ENCODE measurements around the gene PNMA6F. TPM values are rescaled to one million over a fixed set of nuclear protein-coding genes. Genes with fewer than 3 reads are reported as not detected.
"Not testable (repeated sequence)": the region's sequence is repeated elsewhere in the genome, so short reads cannot be mapped to it uniquely, and the experiment has no call there.

Gene PNMA6F
- total RNA-seq, 2 donors from 2014 or later, result not detected

GRCh38 chrX:153304988-153305736 is 16.4 kb downstream of the PNMA6F start:
- Mint-ChIP-seq H3K27ac (no peak overlapping the region), H3K27me3 (peaks cover 25 to 34% of the 10 kb centered on the region in 2 donors), H3K4me1 (ENCODE audit: low read depth in 2 of 2) (no peaks in the 10 kb centered on the region), H3K9me3 (no peaks in the 10 kb centered on the region), H3K36me3 (no peaks in the 10 kb centered on the region), H3K4me3 (no peak overlapping the region)
- ATAC-seq (no peak), DNase-seq (ENCODE audit: low spot score) (no peak)

GRCh38 chrX:153303276-153304262 is 18.0 kb downstream of the PNMA6F start:
- Mint-ChIP-seq H3K36me3 (no peaks in the 10 kb centered on the region), H3K27ac (no peak overlapping the region)
- DNase-seq (ENCODE audit: low spot score), result no peak

GRCh38 chrX:153302796-153303195 is 18.8 kb downstream of the PNMA6F start:
- H3K27me3 Mint-ChIP-seq, result peaks cover 30 to 39% of the 10 kb centered on the region in 2 donors
- no peak overlapping the region for H3K27ac Mint-ChIP-seq
- DNase-seq (ENCODE audit: low spot score) (peak; percentile 13), ATAC-seq (no peak)
- no peaks in the 10 kb centered on the region for H3K9me3 Mint-ChIP-seq
- no peaks in the 10 kb centered on the region for H3K4me1 Mint-ChIP-seq (ENCODE audit: low read depth in 2 of 2)
- H3K4me3 Mint-ChIP-seq, result no peak overlapping the region
- H3K36me3 Mint-ChIP-seq, result no peaks in the 10 kb centered on the region

More at GRCh38 chrX:153303276-153304262, 18.0 kb downstream of the PNMA6F start:
- ATAC-seq, result no peak
- H3K4me3 Mint-ChIP-seq, result no peak overlapping the region
- H3K27me3 Mint-ChIP-seq, result peaks cover 30 to 34% of the 10 kb centered on the region in 2 donors
- H3K4me1 Mint-ChIP-seq (ENCODE audit: low read depth in 2 of 2), result no peaks in the 10 kb centered on the region
- no peaks in the 10 kb centered on the region for H3K9me3 Mint-ChIP-seq

- H3K27me3 Mint-ChIP-seq, result peaks cover 36 to 42% of the 10 kb centered on the region in 2 donors
- DNase-seq (ENCODE audit: low spot score) (no peak), ATAC-seq (no peak)
- no peaks in the 10 kb centered on the region for H3K36me3 Mint-ChIP-seq
- H3K4me1 Mint-ChIP-seq (ENCODE audit: low read depth in 2 of 2), result no peaks in the 10 kb centered on the region
- no peak overlapping the region for H3K27ac Mint-ChIP-seq
- no peaks in the 10 kb centered on the region for H3K9me3 Mint-ChIP-seq
- H3K4me3 Mint-ChIP-seq, result no peak overlapping the region
Observed at GRCh38 chrX:153301746-153302145, 19.8 kb downstream of the PNMA6F start.

GRCh38 chrX:153299855-153300254 is 21.7 kb downstream of the PNMA6F start:
- Mint-ChIP-seq H3K9me3 (no peaks in the 10 kb centered on the region), H3K27ac (no peak overlapping the region)
- no peak for ATAC-seq

GRCh38 chrX:153297376-153297775 is 24.2 kb downstream of the PNMA6F start:
- H3K36me3 Mint-ChIP-seq, result no peaks in the 10 kb centered on the region
- peaks cover 25 to 28% of the 10 kb centered on the region in 2 donors for H3K27me3 Mint-ChIP-seq
- no peak overlapping the region for H3K4me3 Mint-ChIP-seq
- no peak for ATAC-seq
- H3K4me1 Mint-ChIP-seq (ENCODE audit: low read depth in 2 of 2), result no peaks in the 10 kb centered on the region
- H3K9me3 Mint-ChIP-seq, result no peaks in the 10 kb centered on the region
- DNase-seq (ENCODE audit: low spot score), result peak; percentile 28
- H3K27ac Mint-ChIP-seq, result no peak overlapping the region

More at GRCh38 chrX:153299855-153300254, 21.7 kb downstream of the PNMA6F start:
- Mint-ChIP-seq H3K4me3 (no peak overlapping the region), H3K4me1 (ENCODE audit: low read depth in 2 of 2) (no peaks in the 10 kb centered on the region), H3K27me3 (peaks cover 38 to 40% of the 10 kb centered on the region in 2 donors), H3K36me3 (no peaks in the 10 kb centered on the region)
- peak; percentile 18 for DNase-seq (ENCODE audit: low spot score)

GRCh38 chrX:153293485-153294071 is 28.0 kb downstream of the PNMA6F start:
- H3K4me3 Mint-ChIP-seq; H3K4me1 Mint-ChIP-seq (ENCODE audit: low read depth in 2 of 2); ATAC-seq; H3K36me3 Mint-ChIP-seq; H3K27ac Mint-ChIP-seq; H3K9me3 Mint-ChIP-seq: not testable (repeated sequence)
- H3K27me3 Mint-ChIP-seq, result peaks cover 11 to 16% of the 10 kb centered on the region in 2 donors
- DNase-seq (ENCODE audit: low spot score), result peak; percentile 29

- DNase-seq (ENCODE audit: low spot score); ATAC-seq; H3K4me3 Mint-ChIP-seq; H3K4me1 Mint-ChIP-seq (ENCODE audit: low read depth in 2 of 2); H3K36me3 Mint-ChIP-seq; H3K9me3 Mint-ChIP-seq; H3K27me3 Mint-ChIP-seq; H3K27ac Mint-ChIP-seq: not testable (repeated sequence)
Observed at GRCh38 chrX:153288807-153289206, 32.8 kb downstream of the PNMA6F start.

GRCh38 chrX:153285678-153286077 is 35.9 kb downstream of the PNMA6F start:
- not testable (repeated sequence) for ATAC-seq; H3K4me1 Mint-ChIP-seq (ENCODE audit: low read depth in 2 of 2); H3K27ac Mint-ChIP-seq; H3K27me3 Mint-ChIP-seq; H3K9me3 Mint-ChIP-seq; H3K4me3 Mint-ChIP-seq; H3K36me3 Mint-ChIP-seq; DNase-seq (ENCODE audit: low spot score)

GRCh38 chrX:153283982-153284381 is 37.6 kb downstream of the PNMA6F start:
- not testable (repeated sequence) for H3K27me3 Mint-ChIP-seq; H3K9me3 Mint-ChIP-seq; ATAC-seq; H3K4me3 Mint-ChIP-seq; H3K4me1 Mint-ChIP-seq (ENCODE audit: low read depth in 2 of 2); H3K36me3 Mint-ChIP-seq; H3K27ac Mint-ChIP-seq
- DNase-seq (ENCODE audit: low spot score), result peak; percentile 15

GRCh38 chrX:153281784-153282183 is 39.8 kb downstream of the PNMA6F start:
- not testable (repeated sequence) for H3K4me1 Mint-ChIP-seq (ENCODE audit: low read depth in 2 of 2); H3K27ac Mint-ChIP-seq; ATAC-seq; H3K36me3 Mint-ChIP-seq; H3K4me3 Mint-ChIP-seq; H3K9me3 Mint-ChIP-seq; DNase-seq (ENCODE audit: low spot score); H3K27me3 Mint-ChIP-seq

- H3K4me3 Mint-ChIP-seq; DNase-seq (ENCODE audit: low spot score); H3K36me3 Mint-ChIP-seq; H3K27me3 Mint-ChIP-seq; H3K4me1 Mint-ChIP-seq (ENCODE audit: low read depth in 2 of 2); H3K27ac Mint-ChIP-seq; H3K9me3 Mint-ChIP-seq; ATAC-seq: not testable (repeated sequence)
Observed at GRCh38 chrX:153279304-153279703, 42.3 kb downstream of the PNMA6F start.

GRCh38 chrX:153276049-153276448 is 45.5 kb downstream of the PNMA6F start:
- not testable (repeated sequence) for H3K4me3 Mint-ChIP-seq; H3K36me3 Mint-ChIP-seq; H3K9me3 Mint-ChIP-seq; ATAC-seq; H3K4me1 Mint-ChIP-seq (ENCODE audit: low read depth in 2 of 2); H3K27ac Mint-ChIP-seq; H3K27me3 Mint-ChIP-seq; DNase-seq (ENCODE audit: low spot score)
